NCI-H1694 (cell line): Measurements from ENCODE around the gene INPP5A.

Experiments
- DNase-seq: peaks from one replicate; lab custom pipeline; 2025; lab: John Stamatoyannopoulos, UW

Gene INPP5A

DNA sequence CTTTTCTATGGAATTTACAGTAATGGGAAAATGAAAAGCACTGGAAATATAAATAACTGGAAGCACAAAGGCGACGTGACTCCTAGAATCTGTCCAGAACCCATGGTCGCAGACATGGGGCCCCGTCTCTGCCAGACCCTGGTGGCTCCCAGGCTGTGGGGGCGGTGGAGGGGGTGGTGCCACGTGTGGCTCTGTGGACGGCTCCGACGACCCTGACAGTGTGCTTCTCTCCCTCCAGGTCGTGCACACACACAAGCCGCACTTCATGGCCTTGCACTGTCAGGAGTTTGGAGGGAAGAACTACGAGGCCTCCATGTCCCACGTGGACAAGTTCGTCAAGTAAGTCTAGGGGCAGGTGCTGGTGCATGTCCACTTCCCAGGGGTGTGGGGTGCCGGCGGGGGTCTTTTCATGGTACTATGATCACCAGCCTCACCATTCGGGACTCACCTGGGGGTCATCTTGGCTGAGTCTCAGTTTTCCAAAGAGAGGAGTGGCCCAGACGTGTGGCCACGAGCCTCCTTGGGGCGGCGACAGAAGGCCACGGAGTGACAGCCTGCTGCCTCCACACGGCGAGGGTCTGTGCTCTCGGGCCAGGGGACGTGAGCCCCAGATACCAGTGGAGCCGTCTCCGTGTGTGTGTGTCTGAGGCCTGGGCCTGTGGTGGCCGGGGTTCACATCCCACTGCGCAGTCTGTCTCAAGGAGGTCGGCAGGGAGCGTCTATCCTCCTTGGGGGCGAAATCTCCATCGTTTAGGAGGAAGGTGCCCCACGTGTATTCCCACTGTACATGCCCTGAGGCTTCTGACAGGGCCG lies 108.2 kb downstream of the INPP5A start:
- no peak for DNase-seq

DNA sequence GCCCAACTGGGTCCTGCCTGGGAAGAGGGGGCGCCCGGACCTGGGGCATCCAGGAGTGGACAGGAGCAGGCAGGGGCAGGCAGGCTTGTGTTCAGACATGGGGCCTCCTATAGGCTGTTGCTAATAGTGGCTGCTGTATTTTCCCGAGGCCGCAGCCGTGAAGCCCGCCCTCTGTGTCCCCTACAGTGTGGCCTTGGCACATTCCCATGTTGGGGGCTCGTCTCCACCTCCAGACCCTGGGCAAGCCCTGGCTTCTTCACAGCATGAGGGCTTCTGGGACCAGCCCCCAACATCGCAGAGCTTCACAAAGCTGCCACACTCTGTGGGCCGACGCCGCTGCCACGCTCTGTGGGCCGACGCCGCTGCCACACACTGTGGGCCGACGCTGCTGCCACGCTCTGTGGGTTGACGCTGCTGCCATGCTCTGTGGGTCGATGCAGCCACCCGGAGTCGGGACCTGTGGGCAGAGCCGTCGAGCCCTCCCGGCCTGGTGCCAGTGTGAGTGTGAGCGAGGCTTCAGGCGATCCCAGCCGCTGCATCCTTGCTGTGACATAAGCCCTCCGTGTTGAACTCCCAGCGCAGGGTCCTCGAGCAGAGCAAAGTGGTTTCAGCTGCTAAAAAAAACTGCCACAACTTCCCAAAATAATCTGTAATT lies 109.0 kb downstream of the INPP5A start:
- no peak for DNase-seq

GRCh38 chr10:132647424-132647823 lies 109.8 kb downstream of the INPP5A start:
- no peak for DNase-seq

DNA sequence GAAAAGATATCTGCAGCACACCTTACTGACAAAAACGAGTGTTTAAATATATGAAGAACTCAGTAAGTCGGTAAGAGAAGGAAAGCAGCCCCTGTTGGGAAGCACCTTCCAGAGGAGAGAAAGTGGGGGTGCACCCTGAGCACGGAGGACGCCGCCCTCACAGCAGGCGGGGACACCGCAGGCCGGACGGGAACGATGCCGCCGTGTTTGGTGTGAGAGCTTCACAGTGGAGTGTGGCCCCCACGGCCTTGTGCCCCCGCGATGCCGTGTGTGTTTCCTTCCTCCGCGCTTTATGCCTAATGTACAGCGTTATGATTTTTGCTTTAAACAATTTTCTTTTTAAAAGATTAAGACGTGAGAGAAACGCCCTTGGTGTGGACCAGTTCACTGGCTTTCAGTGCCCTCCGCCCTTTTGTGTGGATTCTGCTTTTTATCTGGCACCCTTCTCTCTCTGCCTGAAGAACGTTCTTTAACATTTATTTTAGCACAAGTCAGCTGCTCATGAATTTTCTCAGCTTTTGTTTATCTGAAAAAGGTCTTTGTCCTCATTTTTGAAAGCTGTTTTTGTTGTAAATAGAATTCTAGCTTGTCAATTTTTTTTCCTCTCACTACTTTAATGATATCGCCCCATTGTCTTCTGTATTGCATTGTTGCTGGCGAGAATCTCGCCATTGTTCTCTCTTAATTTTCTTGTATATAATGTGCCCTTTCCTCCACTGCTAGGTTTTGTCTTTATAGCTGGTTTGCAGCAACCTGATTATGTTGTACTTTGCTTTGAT lies 110.7 kb downstream of the INPP5A start:
- no peak for DNase-seq

- DNase-seq = no peak
These were observed 111.4 kb downstream of the INPP5A start for GRCh38 chr10:132648851-132649528.

- DNase-seq = no peak
These were observed 112.2 kb downstream of the INPP5A start for GRCh38 chr10:132649651-132650360.

DNA sequence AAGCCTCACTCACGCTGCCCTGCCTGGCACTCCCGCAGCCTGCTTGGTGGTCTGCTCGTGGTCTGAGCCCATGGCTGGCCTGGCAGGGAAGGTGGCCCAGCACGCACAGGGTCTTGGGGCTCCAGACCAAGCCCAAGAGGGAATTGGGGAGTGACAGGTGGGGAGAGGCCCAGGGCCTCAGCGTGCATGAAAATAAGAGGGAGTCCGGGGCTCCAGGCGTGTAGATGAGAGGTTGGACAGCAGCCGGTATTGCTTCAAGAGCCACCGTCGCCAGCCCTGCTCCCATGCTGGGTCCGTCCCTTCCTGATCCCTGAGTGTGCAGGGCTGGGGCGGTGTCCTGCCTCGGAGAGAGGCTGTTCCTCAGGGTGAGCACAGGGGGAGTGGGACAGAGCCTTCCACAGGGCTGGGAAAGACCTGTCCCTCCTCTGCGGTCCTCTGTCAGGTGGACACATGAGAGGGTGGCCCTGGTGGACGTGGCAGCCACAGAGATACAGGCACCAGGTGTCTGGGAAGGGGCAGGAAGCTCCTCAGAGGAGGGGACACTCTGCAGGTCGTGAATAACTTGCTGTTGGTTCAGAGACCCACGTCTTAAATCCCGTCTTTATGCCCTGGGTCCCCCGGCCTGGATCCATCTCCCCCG lies 113.1 kb downstream of the INPP5A start:
- DNase-seq = no peak

GRCh38 chr10:132651511-132652029 lies 114.0 kb downstream of the INPP5A start:
- DNase-seq = no peak

DNA sequence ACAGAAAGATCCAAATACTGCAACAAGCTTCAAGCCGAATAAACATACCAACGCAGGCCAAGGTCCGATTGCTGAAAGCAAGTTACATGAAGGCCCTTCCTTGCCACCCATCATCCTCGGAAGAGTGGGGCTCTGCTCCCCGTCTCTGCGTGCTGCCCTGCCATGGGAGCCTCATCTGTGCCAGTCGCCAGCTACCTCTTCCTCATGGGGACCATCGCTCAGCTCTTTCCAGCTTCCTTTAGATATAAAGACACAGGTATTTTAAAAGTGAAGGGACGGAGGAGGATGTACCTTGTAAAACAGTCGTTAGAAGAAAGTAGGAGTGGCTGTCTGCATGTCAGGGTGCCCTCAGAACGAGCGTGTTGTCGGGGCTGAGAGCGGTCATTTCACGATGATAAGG lies 114.9 kb downstream of the INPP5A start:
- DNase-seq = no peak

DNA sequence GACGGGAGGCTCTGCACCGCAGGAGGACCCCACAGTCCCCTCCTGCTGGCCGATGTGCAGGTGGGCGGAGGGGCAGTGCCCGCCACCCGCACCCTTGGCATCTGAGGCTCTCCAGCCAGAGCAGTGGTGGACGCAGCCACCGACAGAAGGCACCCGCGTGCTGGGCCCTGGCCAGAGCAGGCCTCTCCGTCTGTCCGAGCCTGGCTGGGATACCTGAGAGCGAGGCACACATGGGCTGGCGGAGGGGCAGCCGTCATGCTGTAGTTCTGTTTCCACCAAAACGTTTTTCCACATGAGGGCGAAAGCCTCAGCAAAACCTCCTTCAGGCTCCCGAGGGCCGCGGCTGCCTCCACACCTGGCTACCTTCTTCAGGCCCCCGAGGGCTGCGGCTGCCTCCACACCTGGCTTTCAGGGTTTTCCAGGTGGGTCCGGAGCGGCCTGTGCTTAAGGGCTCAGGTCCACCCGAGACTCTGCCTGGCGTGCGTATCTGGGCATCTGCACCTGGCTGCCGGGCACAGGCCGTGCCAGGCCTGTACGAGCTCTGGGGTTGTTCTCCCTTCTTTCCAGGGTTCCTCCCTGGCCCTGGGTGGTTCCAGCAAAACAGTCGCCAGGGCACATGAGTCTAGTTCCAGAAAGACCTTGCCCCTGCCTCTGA lies 115.5 kb downstream of the INPP5A start:
- DNase-seq = no peak

DNA sequence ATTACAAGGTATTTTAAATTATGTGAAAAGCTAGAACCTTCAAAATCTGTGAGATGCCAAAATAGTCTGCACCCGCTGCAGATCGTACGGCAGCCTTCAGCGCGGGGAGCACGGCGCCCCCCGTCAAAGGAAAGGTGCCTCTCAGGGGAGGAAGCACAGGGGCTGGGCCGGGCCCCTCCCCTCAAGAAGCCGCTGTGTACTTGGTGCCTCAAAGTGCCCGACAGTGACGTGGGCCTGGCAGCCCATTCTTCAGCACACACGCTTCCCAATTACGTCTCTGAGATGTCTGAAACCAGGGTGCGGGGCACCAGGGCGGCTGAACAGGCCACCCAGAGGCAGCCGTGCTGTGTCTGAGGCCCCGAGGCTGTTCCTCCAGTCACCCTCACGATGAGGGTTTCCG lies 116.1 kb downstream of the INPP5A start:
- no peak for DNase-seq

GRCh38 chr10:132654121-132654571 lies 116.6 kb downstream of the INPP5A start:
- no peak for DNase-seq

- DNase-seq = no peak
These were observed 117.4 kb downstream of the INPP5A start for GRCh38 chr10:132654708-132655661.

- no peak for DNase-seq
These were observed 118.1 kb downstream of the INPP5A start for GRCh38 chr10:132655735-132656134.

DNA sequence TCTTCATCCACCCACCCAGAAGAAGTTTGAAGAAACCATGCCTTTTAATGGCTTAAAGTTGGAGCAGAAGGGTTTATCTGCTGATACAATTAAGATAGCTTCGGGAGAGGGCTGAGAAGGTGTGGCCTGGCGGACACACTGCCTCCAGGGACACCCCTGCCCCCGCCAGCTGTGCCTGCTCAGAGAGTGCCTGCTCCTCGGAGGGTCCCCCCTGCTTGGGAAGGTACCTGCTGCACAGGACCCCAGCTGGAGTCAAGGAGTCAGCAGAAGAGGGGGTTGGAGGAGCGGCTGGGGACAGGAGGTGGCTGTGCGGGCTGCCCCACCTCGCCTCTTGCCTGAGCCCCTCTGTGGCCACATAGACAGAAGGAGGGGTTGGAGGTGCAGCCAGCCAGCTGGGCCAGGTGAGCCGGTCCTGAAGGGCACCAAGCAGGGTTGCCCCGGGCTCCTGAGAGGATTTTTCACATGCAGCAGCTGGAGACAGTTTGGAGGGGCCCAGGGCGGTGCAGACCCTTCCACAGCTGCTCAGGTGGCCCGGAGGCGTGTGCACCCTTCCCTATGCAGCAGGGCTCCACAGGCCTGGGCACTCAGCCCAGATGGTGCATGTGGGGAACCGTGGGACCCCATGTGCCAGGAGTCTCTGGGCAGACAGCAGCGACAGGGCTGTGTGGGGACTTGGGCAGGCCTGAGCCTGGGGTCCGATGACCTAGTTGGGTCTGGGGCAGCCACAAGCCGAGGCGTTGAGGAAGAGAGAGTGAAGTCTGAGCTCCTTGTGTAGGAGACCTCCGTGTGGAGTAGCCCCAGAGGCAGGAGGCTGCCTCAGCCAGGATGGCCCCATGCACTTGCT lies 118.9 kb downstream of the INPP5A start:
- no peak for DNase-seq

DNA sequence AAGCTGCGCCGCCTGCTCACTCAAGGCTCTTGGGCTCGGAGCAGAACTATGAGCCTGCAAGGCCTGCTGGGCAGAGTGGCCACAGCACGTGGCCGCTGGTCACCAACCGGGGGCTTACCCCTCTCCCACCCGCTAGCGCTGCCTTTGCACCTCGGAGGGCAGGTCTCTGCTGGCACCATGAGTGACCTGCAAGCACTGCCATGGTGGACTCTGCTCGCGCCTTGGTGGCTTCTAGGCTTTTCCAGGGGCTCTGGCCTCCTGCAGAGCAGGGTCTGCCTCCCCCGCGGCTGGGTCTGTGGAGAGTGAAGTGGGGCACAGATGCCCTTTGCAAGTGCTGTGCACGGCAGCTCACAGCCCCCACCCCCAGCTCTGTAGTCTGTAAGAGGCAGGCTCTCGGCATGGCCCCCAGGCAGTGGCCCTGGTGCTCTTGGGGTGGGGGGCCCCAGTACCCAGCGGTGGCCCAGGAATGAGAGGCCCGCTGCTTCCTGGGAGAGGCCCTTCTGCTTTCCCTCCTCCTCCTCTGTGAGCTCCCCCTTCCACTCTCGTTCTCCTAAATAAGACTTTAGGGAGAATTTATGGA lies 119.6 kb downstream of the INPP5A start:
- DNase-seq = no peak

- DNase-seq = no peak
These were observed 120.2 kb downstream of the INPP5A start for GRCh38 chr10:132657748-132658147.
